DMS79 treated with DMSO at 0.1 percent for 48 hours (cell line): ENCODE measurements around the gene PALS1.

Experiments
- DNase-seq: peaks from one replicate; lab custom pipeline; 2025; lab: John Stamatoyannopoulos, UW

Gene PALS1

DNA sequence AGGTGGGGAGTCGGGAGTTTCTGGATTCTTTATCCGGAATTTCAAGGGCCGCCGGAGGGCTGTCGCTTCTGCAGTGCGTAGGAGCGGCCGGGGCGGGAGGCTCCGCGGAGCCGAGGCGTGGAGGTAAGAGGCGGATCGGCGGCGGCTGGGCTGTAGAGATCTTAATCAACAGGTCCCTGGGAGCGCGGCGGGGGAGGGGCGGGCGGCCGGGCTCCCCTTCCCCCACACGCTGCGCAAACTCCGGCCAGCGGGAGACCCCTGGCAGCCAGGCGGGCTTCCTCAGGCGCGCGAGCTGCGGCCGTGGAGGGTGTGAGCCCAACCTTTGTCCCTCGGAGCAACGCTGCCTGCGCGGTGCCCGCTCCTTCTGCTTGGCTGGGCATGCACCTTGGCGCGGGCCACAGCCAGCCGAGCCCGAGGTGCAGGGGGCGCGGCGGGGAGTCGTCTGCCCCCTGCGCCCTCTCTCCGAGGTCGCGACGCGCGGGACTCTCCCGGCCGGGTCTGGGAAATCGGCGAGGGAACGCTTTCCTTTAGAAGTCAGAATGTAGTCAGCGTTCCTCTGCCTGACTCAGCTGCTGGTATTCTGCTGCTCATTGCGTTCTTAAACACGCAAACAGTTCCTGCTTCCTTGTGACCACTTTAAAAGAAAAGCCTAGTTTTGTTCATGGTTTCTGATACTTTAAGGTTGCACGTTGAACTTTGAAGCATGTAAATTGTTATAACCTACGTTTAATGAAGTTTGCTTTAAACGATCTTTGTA, at the start of gene PALS1:
Gene PALS1 (plus strand): TSS at position 25 of the 757 bp plus-strand sequence. CDS start 37,736 bp downstream, outside the sequence.
- DNase-seq, result no peak

DNA sequence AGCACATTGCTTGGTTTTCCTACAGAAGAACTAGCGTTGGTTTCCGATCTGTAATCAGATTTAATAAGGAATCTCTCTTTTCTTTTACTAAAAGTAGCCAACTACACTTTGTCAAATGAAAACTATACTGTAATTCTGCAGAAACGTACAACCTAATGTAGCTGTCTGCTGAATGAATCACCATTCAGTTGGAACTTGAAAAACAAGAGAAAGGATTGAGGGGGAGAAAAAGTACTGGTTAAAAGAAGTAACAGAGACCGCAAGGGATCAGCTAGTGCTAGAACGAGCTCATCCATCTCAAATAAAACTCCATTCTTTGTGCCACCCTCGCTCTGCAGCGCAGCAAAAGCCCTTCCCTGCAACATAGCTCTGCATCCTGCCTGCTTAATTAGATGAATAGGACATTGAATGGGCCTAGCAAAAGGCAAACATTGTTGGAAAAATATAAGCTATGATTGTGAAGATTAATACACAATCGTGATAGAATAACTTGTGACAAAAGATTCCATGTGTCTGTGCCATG, 49.4 kb upstream of the PALS1 start:
- no peak for DNase-seq

DNA sequence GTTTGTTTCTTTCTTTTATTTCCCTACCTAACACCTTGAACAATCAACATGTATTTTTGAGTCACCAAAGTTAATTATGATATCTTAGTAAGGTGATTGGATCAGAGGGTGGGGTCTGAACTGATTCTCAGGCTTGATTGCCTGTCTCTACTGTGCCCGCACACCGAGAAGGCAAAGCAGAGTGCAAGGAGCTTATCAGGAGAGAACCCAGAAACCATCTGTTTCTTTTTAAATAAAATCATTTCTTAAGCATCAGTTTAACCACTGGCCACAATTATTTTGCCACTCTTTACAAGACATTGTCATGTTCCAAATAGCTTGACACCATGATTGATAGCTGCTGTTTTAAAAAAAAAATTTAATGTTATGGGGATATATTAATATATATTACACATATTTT, 48.9 kb upstream of the PALS1 start:
- no peak for DNase-seq

DNA sequence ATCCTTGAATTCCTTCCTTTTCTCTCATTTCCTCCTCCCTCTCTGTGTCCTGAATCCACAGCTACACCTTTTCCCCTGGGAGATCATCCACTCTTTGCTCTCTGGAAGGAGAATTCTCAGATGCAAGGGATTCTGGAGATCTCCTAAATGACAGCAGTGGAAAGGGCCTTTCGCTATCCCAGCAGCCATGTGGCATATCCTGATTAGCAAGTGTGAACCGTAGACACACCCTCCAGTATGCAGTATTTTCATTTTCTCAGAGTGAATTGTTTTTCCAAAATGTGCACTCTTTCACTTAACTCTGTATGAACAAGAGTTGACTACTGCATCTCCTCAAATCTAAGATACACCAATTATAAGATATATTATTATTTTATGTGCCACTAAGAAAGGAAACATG, 46.0 kb upstream of the PALS1 start:
- DNase-seq, result no peak

DNA sequence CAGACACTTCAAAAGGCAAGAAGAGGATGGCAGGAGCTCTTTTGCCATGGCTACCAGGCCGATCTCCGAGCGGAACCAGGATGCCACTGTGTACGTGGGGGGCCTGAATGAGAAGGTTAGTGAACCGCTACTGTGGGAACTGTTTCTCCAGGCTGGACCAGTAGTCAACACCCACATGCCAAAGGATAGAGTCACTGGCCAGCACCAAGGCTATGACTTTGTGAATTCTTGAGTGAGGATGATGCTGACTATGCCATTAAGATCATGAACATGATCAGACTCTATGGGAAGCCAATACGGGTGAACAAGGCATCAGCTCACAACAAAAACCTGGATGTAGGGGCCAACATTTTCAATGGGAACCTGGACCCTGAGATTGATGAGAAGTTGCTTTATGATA, 42.2 kb upstream of the PALS1 start:
- DNase-seq, result no peak

DNA sequence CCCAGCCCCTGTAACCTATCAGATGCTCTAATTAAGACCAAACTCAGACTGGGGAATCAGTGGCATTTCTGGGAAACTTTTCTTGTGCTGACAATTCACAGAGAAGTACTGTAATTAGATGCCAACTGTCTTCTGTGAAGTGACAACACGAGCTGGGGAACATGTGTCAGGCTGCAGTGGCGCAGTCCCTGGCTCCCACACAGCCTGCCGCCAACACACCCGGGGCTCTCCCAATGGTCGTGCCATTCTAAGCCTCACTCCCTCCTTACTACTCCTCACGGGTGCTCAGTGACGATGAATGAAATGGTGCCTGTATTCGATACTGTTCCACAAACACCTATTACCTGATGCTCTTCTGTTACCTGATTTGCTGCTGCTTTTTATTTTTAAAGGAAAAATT, 33.4 kb upstream of the PALS1 start:
- no peak for DNase-seq

DNA sequence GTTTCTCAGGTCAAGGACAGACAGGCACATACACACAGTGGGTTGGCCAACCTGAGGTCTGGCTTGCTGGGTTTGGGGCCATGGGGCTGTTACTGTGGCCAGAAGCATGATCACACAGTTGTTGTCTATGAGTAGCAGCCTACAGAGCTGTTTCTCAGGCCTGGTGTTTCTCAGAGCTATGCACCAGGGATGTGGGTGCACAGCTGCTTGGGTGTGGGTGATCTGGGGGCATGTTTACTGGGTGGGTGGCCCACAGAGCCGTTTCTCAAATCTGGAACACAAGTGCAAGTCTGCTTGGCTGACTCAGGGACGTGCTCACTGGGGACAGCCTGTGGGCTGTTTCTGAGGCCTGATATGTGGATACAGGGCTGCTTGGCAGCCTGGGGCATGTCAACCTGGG, 23.1 kb upstream of the PALS1 start:
- no peak for DNase-seq

DNA sequence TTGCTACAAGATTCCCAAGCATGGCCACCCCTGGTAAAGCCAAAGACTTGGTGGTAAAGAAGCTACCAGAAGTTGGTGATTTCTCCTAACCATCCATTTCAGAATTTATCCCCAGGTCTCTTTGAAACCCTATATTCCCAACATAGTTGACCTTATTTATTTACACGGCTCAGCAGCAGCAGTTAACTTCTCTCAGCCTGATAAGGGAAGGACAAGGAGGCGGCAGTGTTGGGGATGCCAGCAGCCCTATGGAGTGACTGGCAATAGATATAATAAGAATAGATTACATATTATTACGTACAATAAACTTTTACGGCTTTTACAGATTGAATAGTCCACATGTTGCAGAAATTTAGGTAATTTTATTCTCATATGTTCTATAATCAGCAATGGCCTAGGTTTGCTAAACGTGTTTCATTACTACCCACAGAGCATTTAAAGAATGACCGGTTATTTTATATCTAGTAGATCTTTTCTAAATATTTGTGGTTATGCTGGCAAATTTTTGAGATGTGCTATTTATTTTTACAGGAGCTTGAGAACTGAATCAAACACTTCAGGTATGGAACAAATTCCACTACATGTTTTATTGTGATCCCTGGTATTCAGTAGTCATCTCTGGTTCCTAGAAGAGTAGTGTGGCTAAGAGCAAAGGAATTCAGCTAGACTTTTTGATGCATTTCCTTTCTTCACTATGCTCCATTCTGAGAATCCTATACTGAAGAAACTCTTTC, 19.8 kb upstream of the PALS1 start:
- DNase-seq, result no peak

DNA sequence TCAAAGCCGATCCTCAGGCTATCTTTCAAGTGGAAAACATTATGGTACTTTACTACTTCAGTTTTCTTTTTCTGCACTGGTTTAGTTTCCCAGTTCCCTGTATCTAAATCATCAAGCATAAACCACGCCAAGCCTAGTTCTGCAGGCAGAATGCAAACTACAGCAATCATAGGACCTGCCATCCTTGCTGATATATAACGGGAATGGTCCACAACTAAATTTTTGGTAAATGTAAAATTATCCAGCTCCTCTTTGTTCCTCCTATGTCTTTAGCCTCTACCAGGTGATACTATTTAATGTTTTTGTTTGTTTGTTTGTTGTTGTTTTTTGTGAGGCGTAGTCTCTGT, 19.3 kb upstream of the PALS1 start:
- DNase-seq, result no peak

DNA sequence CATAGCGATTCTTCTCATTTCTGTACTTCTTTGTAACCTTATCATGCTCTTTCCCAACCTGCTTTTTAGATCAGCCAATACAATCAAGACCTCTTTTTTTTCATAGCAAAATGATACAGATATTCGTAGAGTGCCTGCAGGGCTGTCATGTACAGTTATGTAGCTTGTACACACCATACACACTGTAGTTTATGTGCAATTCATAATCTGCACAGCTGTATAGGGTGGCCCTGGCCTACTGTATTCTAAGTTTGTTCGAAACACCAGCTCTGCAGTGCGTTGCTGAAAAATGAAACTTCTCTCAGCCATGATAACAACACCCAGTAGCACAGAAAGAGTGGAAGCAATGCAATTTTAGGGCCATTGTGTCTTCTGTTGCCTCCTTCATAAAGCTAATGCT, 15.7 kb upstream of the PALS1 start:
- DNase-seq, result no peak

DNA sequence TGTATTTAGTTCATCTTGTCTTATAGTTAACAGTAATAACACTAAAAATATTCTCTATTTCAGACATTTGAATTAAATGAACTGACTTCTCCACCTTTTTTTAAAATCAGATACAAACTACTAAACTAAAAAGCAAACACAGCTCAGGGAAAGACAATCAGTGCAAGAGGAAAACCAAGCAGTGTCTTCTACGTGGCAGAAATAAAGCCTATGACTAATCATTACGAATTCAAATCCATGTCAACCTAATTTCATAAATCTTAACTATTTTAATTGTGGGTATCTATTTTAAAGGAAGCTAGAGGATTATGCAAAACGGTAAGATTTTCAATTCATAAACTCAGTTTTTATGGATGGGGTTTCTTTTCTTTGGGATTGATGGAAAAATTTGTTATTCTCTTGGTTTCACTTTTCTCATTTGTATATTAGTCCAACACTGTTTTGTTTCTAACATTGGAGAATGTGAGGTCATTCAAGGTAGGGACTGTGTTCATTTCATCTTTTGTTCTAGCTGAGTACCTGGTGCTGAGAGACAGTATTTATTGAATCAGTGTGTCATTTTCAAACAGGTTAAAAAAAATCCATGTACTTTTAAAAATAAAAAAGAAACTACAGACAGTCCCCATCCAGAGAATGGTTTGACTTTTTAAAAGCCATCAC, 12.8 kb upstream of the PALS1 start:
- DNase-seq, result no peak

DNA sequence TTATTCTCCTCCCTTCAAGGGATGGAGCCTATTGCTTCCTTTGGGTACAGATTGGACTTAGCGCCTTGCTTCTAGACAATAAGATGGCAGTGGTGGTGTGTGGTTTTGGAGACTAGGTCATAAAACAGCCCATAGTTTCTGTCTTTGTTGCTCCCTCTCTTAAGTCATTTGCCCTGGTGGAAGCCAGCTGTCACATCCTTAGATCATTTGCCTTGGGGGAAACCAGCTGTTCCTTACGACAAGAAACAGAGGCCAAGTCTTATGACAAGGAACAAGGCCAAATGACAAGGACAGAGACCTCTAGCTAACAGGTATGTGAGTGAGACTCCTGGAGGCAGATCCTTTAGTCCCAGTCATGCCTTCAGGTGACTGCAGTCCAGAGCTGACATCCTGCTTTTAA, 9.2 kb upstream of the PALS1 start:
- no peak for DNase-seq

DNA sequence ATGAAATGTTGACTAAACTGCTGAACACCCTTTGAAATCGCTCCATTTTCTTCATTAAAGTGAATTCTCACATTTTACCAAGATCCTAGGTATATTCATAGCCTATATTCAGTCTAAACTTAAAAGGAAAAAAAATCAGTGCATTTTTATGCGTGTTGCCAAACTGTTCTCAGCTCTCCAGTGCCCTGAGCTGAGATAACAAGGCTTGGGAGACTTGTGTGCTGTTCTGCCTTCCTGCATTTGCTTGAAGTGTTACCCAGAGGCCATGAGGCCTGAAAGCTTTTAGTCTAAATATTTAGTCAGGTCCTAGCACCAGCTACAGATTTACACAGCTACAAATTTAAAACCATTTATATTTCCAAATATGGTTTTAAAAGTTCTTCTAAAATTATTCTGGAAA, 8.6 kb upstream of the PALS1 start:
- DNase-seq, result no peak

DNA sequence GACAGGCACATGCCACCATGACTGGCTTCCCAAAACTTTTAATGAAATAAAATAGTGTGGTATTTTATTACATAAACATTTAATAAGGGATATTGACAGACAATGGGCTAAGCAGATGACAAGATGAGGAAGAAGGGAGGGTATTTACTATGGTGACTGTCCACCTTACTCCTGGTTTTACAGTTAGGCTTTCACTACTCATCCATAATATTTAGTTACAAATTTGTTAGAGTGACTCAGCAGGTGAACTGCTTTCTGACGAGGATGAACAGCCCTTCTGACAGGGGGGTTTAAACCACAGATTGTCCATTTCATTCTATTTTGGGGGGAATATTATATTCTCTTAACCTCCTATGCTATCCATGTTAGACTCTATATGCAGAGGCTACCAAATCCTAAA, 3.6 kb upstream of the PALS1 start:
- no peak for DNase-seq

DNA sequence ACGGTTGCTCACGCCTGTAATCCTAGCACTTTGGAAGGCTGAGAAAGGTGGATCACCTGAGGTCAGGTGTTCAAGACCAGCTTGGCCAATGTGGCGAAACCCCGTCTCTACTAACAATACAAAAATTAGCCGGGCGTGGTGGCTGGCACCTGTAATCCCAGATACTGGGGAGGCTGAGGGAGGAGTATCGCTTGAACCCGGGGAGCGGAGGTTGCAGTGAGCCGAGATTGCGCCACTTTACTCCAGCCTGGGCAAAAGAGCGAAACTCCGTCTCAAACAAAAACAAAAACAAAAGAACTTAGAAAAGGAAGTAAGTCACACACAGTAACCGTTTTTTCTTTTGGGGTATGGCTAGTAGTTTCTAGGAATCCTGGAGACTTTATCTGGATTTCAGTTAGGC, 1.7 kb upstream of the PALS1 start:
- no peak for DNase-seq

DNA sequence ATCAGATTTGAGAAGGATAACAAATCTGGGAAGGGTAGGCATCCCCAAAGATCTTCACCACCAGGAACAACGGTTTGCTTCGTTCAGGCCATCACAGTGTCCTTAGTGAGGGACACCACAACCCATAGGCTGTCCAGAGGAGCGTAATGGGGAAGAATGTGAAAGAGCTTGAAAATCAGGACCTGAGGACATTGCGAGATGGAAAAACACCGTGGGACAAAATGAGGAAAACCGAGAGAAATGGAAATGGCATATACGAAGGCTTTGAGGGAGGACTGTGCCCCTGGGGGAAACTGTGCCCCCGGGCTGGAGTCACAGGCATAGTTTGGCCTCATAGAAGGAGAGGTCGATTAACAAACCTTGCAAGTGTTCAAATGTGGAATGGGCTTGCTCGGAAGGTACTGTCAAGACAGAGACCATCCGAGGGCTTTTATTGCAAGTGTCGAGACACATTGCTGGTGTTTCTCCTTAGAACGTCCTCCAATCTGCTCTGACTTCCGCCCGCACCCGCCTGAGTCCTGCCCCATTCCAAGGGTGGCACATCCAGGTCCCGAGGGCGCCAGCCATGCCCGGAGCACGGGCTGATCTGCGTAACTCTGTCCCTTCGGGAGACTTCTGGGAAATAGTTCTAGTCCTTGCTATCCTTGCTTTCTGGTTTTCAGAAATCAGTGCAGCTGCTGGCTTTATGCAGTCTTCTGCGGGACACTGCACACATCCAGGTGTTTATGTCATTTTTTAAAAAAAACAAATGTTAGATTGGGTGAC, 885 bp upstream of the PALS1 start:
- peak; percentile 67 for DNase-seq

DNA sequence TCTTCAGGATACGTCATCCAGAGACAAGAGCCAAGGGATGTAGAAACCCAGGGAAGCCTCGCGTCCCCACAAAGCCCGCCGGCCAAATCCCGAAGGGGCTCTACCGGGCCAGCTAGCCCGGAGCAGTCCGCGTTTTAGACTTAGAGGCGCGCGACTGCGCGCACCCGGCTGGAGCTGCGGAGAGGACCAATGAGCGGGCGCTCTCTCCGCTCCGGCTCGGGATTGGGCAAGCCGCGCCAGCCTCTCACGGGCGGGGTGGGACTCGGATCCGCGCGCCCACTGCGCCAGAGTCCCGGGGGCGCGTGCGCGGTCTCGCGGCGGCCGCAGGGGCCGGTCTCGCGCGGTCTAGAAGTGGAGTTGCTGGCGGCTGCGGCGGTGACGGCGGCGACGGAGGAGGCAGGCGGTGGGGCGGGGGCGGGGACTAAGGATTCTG, 241 bp upstream of the PALS1 start:
- DNase-seq, result peak; percentile 98

DNA sequence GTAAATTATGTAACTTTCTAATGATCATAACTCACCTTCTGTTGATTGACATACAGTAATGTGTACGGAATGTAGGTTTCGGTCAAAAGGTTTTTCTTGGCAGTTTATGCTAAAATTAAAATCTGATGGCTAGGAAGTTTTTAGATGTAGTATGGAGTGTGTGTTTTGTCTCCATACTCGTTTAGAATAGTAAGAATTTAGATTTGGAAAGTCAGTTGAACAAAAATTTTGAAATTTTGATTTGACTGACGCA, 859 bp downstream of the PALS1 start:
- DNase-seq, result peak; percentile 59

DNA sequence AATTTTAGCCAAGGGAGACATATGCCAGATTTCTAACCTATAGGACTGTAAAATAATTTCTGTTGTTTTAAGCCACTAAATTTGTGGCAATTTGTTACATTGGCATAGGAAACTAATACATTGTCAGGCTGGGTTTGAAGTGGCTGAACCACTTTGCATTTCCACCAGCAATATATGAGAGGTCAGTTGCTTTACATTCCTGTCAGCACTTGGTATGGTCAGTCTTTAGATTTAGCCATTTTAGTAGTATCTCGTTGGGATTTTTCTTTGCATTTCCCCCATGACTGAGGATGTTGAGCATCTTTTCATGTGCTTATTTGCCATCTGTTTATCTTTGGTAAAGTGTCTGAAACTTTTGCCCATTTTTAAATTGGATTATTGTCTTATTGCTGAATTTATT, 3.9 kb downstream of the PALS1 start:
- DNase-seq, result no peak

DNA sequence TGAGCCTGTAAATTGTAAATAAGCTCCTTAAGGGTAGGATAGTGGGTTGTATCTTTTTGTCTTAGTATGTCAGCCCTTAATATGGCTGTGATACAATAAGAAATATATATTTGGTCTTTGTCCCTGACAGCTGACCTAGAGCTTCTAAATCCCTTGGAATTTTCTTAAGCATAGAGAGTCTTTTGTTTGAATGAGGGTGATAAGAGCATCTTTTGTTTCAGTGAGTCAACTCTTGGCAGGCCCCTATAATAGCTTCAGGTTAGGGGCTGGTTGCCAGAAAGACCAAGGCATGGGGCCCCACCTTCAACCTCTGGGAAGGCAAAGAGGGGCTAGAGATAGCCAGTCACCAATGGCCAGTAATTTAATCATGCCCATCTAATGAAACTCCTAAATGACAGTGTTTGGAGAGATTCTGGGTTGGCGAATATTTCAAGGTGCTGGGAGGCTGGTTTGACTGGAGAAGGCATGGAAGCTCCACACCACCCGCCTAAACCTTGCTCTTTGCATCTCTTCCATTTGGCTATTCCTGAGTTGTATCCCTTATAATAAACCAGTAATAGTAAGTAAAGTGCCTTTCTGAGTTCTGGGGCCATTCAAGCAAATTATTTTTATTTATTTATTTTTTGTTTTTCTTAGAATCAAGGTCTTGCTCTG, 10.5 kb downstream of the PALS1 start:
- no peak for DNase-seq

DNA sequence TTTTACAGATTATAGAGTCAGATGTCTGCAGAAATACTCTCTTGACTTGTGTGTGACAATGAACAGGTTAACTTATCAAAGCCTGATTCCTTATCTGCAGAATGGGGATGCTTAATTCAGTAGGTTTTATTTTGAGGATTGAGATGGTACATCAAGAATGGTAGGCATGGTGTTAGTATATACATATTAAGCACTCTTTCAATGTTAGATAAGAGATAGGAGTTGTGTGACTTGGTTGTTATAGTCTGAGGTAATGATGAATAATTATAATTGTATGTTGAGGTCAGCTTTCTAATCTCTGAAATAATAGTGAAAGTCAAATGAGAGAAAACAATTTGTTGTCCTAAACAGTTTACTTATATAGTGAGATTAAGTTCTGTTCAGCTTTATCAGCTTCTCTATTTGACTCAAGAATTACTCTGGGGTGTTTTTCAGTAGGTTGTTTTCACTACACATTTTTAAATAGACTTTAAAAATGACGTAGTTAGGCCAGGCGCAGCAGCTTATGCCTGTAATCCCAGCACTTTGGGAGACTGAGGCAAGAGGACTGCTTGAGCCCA, 11.9 kb downstream of the PALS1 start:
- DNase-seq, result no peak

DNA sequence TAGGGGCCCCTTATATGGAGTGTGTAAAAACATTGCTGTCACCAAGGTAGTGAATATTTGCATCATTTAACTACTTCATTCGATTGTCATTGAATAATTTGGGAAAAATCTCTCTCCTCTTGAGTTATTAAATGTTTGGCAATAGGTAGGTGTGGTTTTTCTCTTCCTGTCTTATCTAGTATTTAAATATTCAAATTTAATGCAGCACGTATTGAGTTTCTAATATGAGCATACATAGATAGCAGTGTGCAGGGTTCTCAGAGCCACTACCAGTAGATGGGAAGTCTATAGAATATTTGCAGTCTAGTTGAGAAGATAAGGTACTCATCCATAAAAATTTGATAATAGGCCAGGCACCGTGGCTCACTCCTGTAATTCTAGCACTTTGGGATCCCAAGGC, 16.7 kb downstream of the PALS1 start:
- no peak for DNase-seq
